Coronary artery (tissue), 2 donors: ENCODE results near the gene SEC11C.

ENCODE experiments used
- DNase-seq: peaks from one replicate; pipeline ENCODE4 v3.0.0-alpha.2; 2017; ENCODE audit warnings: low spot score
- H3K27ac ChIP-seq, 2 donors: fragments of 200-600 bp; sonication (generic); one replicate each; pipeline ENCODE4 v1.5.1; 2016 to 2019
- H3K4me3 ChIP-seq: fragments of 200-600 bp; sonication (generic); 2 replicates; pipeline ENCODE4 v1.5.1; 2016; ENCODE audit warnings: mild to moderate bottlenecking, moderate library complexity
- TF ChIP-seq, protein P1 (sequence below): fragments of 200-600 bp; sonication (generic); IDR thresholded peaks from one replicate; pipeline ENCODE4 v1.5.1; 2019; ENCODE audit warnings: antibody characterized with exemption

Gene SEC11C

DNA sequence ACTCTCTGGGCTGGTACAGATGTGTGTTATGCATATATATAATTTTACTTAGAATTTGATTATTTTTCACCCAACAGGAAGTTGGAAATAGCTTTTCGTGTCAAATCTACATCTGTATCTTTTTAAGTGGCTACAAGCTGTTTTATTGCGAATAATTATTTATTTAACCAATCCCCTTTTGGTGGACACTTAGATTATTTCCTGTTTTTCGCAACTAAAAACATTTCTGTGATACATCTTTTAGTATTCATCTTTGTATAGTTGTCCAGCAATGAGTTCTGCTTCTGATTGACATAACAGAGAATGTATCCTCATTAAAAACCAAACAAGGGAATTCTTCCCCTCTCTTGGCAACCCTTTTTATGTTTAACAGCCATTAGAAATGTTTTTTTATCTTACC lies 16.6 kb downstream of the SEC11C start:
- TF ChIP-seq, protein P1, sequence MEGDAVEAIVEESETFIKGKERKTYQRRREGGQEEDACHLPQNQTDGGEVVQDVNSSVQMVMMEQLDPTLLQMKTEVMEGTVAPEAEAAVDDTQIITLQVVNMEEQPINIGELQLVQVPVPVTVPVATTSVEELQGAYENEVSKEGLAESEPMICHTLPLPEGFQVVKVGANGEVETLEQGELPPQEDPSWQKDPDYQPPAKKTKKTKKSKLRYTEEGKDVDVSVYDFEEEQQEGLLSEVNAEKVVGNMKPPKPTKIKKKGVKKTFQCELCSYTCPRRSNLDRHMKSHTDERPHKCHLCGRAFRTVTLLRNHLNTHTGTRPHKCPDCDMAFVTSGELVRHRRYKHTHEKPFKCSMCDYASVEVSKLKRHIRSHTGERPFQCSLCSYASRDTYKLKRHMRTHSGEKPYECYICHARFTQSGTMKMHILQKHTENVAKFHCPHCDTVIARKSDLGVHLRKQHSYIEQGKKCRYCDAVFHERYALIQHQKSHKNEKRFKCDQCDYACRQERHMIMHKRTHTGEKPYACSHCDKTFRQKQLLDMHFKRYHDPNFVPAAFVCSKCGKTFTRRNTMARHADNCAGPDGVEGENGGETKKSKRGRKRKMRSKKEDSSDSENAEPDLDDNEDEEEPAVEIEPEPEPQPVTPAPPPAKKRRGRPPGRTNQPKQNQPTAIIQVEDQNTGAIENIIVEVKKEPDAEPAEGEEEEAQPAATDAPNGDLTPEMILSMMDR: no peak
- DNase-seq: no peak
- no peak overlapping the region for H3K4me3 ChIP-seq
- H3K27ac ChIP-seq: no peak overlapping the region

DNA sequence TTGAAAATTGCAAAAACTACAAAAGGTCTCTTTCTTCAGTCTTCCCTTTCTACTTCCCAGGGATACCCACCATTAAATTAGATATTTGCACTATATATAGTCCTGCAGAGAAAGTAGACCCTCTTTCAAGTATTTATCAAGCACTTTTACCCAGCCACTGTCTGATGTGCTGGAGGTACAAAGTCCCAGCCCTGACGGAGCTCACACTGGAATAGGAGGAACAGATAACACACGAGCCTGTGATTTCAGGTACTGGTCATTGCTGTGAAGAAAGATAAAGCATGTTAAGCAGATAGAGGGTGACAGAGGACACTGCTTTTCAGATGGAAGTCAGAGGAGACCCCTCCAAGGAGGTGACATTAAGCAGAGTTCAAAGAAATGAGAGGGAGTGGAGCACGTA lies 19.6 kb downstream of the SEC11C start:
- TF ChIP-seq, protein P1: no peak
- H3K27ac ChIP-seq: no peak overlapping the region
- H3K4me3 ChIP-seq: no peak overlapping the region
- no peak for DNase-seq

DNA sequence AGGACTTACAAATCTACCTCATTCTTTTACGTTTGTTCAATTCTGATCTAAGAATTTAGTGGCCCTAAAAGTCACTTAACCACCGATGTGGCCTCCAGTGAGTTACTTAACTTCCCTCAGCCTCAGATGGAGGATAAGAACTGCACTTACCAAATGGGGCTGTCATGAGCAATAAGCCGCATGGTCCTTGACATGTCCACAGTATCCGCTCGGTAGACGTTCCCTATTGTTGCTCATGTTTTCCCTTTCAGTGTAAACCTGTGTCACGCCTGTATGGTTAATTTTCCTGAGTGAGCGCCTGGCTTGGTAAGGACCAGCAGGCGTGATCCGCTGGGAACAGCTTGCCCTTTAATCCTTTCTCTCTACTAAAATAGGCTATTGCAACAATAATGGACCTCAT lies 20.3 kb downstream of the SEC11C start:
- TF ChIP-seq, protein P1: no peak
- no peak overlapping the region for H3K4me3 ChIP-seq

DNA sequence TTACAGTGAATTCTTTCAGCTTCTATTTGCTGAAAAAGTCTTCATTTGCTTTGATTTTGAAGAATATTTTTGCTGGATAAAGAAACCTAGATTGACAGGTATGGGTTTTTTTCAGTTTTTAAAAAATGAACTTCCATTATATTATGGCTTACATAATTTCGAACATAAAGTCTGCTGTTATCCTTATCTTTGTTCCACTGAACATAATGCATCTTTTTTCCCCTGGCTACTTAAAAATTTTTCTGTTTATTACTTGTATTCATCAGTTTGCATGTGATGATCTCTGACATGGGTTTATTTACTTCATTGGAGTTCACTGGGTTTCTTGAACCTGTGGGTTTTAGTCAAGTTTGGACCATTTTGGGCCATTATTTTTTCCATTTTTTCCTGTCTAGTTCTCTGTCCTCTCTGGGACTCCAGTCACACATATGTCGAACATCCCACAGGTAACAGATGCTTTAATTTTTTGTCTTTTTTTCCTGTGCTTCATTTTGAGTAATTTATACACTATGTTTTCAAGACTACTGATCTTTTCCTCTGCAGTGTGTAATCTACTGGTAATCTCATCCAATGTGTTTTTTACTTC lies 33.1 kb downstream of the SEC11C start:
- TF ChIP-seq, protein P1: no peak
- no peak for DNase-seq
- H3K4me3 ChIP-seq: no peak overlapping the region
- H3K27ac ChIP-seq: no peak overlapping the region

More for the DNA sequence above, 20.3 kb downstream of the SEC11C start:
- DNase-seq: no peak
- no peak overlapping the region for H3K27ac ChIP-seq

DNA sequence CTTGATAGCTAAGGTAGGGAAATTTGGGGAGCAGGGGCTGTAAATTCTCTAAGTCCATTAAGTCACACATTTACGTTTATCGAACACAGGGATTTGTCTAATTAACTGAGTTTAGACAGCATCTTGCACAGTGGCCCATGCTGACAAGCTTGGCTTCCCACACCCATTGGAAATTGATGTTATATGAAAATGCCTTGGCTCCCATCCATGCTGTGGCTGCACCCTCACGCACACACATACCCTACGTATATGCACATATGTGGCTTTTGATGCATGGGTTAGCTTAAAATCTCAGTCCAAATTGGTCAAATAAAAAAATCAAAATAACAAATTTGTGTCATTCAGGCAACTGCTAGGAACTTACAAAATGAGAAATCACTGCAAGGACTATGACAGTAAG lies 37.8 kb downstream of the SEC11C start:
- TF ChIP-seq, protein P1: no peak
- H3K27ac ChIP-seq: no peak overlapping the region
- H3K4me3 ChIP-seq: no peak overlapping the region
- DNase-seq: no peak

DNA sequence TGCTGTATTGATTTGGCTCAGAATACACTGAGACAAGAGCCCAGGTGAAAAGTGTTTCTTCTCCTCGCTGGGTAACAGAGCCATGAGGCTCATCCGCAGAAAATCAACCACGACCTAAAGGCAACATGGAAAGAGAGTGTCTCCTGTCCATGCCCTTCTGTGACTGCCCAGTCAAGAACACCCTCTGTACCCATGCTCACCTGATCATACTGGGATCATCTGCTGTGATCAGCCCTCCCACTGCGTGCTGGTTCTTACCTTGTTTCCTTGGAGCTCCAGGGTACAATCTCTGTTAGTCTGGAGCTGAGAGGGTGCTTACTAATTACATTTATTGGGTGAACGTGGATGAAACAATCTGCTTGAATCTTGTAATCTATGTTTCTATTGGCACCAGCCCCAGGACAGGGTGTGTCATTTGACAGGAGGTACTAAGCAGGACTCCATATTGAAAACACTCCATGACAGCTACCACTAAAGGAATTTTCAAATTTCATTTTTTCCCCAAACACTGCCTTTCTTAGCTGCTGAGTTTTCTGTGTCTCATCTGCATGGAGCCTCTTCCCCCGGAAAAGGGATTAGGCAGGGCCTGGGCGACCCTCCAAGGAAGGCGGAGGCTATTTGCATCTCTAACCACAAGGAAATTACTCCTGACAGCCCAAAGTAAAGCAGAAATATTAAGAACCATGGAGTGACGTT lies 40.6 kb downstream of the SEC11C start:
- no peak for DNase-seq
- TF ChIP-seq, protein P1: no peak
- H3K27ac ChIP-seq: no peak overlapping the region
- H3K4me3 ChIP-seq: no peak overlapping the region

DNA sequence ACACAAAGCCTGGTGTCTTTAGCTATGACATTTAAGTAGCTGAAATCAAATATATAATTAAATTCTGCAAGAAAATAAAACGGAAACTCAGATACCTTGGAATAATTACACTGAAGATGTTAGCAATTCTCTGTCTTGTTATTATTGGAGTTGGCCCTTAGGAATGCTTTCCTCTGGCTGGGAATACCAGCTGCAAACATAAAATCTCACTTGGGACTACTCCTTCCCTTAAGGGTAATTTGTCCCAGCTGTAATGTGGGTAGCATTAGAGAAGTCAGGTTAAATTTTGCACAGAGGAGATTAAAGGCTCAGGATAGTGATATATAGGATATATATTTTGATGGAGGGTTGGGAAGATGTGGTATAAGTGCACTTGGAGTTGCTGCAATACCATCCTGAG lies 43.0 kb downstream of the SEC11C start:
- no peak overlapping the region for H3K27ac ChIP-seq
- no peak for DNase-seq
- H3K4me3 ChIP-seq: no peak overlapping the region
- TF ChIP-seq, protein P1: no peak
